ENCODE results near the gene ACSBG1. TPM values are rescaled to one million over a fixed set of nuclear protein-coding genes. Genes with fewer than 3 reads are reported as not detected.

The ACSBG1 gene
- total and polyA plus RNA-seq, 10 of the 15 experiments (the other 5 are each of a cell fraction or from before 2014, with no cell fraction given), result 0.11 to 0.75 (median 0.42) TPM

DNA sequence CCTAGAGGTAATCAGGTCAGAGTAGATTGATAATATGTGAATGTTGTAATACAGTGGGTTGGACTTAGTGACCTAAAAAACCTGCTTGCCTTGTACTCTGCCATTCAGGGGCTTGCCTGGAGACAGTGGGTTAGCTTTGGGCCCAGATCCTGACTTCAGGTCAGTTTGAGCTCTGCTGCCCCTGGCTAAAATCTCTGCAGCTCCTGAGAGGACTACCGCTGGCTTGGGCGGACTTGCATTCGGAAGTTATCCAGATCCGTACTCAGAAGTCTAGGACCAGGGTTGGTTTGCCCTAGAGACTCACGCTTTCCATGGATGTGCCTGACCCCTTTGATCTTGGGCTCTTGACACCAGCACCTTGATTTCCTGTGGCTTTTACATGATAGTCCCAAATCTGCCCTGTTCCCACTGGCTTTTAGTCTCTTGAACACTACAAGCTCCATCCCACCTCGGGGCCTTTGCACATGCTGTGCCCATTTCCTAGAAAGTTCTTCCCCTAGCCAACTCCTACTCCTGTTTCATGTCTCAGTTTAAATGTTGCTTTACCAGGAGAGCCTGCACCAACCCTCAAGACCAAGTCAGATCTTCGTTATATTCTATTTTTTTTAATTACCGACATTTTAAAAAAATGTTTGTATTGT lies 5.9 kb downstream of the ACSBG1 start:
- SMC1A ChIA-PET (ENCODE audit: uncharacterized antibody, unreplicated experiment), result interaction anchor here (0.9 kb wide), 1 partner anchor 110 kb away, joined by 3 read pairs; no protein-coding TSS in a partner anchor
- no peak for ATAC-seq
- no peak for DNase-seq (ENCODE audit: low read depth, low spot score)
- Histone ChIP-seq H3K4me2 (ENCODE audit: control insufficient read depth, insufficient read depth) (no peak overlapping the region), H4K20me1 (ENCODE audit: control insufficient read depth, insufficient read depth) (no peaks in the 10 kb centered on the region), H3K9ac (ENCODE audit: control insufficient read depth, insufficient read depth, low read length) (no peak overlapping the region), H3K4me1 (ENCODE audit: control insufficient read depth, insufficient read depth, low read length) (peaks cover 3% of the 10 kb centered on the region; the same call in 1 of the 2 replicates), H2AFZ (ENCODE audit: control insufficient read depth, low read depth, low read length) (no peak overlapping the region), H3K79me2 (ENCODE audit: control insufficient read depth, insufficient read depth, low read length) (no peaks in the 10 kb centered on the region), H3K36me3 (ENCODE audit: control insufficient read depth in 2 of 2, insufficient read depth in 2 of 2, low read length in 1 of 2) (no peaks in the 10 kb centered on the region), H3K9me3 (replicated peaks; ENCODE audit: control insufficient read depth, insufficient read depth, low read length) (no peaks in the 10 kb centered on the region), H3K27ac (ENCODE audit: control insufficient read depth, insufficient read depth) (no peak overlapping the region), H3K4me3 (no peak overlapping the region), H3K27me3 (replicated peaks in 1 of 2; ENCODE audit: control insufficient read depth in 2 of 2, insufficient read depth in 2 of 2, low read length in 1 of 2) (no peaks in the 10 kb centered on the region)
- CTCF ChIA-PET, result interaction anchor here (2.4 kb wide), 1 partner anchor 12 kb away, joined by 17 read pairs; no protein-coding TSS in a partner anchor
- intact Hi-C loops (cut with micrococcal nuclease; ENCODE audit: unreplicated experiment) (no loop called here), in situ Hi-C loops (cut with MboI) (no loop called here)
- RAD21 ChIA-PET (ENCODE audit: unreplicated experiment), result interaction anchor here (1.2 to 1.9 kb wide), 3 partner anchors 13 to 33 kb away, joined by 3 to 7 read pairs (median 5); no protein-coding TSS in a partner anchor
- BruUV-seq (replicated peaks), result no TSS peak
- WGBS (ENCODE audit: insufficient coverage, insufficient replicate concordance, low lambda C conversion rate, missing lambda C conversion rate), result 81% methylated on average over 8 of the region's 8 CpGs
- TF ChIP-seq, protein P1, sequence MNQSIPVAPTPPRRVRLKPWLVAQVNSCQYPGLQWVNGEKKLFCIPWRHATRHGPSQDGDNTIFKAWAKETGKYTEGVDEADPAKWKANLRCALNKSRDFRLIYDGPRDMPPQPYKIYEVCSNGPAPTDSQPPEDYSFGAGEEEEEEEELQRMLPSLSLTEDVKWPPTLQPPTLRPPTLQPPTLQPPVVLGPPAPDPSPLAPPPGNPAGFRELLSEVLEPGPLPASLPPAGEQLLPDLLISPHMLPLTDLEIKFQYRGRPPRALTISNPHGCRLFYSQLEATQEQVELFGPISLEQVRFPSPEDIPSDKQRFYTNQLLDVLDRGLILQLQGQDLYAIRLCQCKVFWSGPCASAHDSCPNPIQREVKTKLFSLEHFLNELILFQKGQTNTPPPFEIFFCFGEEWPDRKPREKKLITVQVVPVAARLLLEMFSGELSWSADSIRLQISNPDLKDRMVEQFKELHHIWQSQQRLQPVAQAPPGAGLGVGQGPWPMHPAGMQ (IDR thresholded peaks at IDR 0.05; ENCODE audit: borderline replicate concordance), result no peak
- TF ChIP-seq MEF2B (IDR thresholded peaks at IDR 0.05; ENCODE audit: partially characterized antibody, poor library complexity, severe bottlenecking) (no peak), ZSCAN29 (IDR thresholded peaks at IDR 0.05) (no peak), CBX3 (IDR thresholded peaks at IDR 0.05; ENCODE audit: borderline replicate concordance, low read depth) (no peak), ZBED1 (IDR thresholded peaks at IDR 0.05; ENCODE audit: borderline replicate concordance) (no peak)
- TF ChIP-seq, protein P2, sequence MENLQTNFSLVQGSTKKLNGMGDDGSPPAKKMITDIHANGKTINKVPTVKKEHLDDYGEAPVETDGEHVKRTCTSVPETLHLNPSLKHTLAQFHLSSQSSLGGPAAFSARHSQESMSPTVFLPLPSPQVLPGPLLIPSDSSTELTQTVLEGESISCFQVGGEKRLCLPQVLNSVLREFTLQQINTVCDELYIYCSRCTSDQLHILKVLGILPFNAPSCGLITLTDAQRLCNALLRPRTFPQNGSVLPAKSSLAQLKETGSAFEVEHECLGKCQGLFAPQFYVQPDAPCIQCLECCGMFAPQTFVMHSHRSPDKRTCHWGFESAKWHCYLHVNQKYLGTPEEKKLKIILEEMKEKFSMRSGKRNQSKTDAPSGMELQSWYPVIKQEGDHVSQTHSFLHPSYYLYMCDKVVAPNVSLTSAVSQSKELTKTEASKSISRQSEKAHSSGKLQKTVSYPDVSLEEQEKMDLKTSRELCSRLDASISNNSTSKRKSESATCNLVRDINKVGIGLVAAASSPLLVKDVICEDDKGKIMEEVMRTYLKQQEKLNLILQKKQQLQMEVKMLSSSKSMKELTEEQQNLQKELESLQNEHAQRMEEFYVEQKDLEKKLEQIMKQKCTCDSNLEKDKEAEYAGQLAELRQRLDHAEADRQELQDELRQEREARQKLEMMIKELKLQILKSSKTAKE (IDR thresholded peaks at IDR 0.05; ENCODE audit: low read depth, poor library complexity, severe bottlenecking), result no peak
- TF ChIP-seq, protein P3, sequence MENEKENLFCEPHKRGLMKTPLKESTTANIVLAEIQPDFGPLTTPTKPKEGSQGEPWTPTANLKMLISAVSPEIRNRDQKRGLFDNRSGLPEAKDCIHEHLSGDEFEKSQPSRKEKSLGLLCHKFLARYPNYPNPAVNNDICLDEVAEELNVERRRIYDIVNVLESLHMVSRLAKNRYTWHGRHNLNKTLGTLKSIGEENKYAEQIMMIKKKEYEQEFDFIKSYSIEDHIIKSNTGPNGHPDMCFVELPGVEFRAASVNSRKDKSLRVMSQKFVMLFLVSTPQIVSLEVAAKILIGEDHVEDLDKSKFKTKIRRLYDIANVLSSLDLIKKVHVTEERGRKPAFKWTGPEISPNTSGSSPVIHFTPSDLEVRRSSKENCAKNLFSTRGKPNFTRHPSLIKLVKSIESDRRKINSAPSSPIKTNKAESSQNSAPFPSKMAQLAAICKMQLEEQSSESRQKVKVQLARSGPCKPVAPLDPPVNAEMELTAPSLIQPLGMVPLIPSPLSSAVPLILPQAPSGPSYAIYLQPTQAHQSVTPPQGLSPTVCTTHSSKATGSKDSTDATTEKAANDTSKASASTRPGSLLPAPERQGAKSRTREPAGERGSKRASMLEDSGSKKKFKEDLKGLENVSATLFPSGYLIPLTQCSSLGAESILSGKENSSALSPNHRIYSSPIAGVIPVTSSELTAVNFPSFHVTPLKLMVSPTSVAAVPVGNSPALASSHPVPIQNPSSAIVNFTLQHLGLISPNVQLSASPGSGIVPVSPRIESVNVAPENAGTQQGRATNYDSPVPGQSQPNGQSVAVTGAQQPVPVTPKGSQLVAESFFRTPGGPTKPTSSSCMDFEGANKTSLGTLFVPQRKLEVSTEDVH (IDR thresholded peaks at IDR 0.05; ENCODE audit: low read depth, partially characterized antibody), result no peak
- TF ChIP-seq, protein P4, sequence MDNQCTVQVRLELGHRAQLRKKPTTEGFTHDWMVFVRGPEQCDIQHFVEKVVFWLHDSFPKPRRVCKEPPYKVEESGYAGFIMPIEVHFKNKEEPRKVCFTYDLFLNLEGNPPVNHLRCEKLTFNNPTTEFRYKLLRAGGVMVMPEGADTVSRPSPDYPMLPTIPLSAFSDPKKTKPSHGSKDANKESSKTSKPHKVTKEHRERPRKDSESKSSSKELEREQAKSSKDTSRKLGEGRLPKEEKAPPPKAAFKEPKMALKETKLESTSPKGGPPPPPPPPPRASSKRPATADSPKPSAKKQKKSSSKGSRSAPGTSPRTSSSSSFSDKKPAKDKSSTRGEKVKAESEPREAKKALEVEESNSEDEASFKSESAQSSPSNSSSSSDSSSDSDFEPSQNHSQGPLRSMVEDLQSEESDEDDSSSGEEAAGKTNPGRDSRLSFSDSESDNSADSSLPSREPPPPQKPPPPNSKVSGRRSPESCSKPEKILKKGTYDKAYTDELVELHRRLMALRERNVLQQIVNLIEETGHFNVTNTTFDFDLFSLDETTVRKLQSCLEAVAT (IDR thresholded peaks at IDR 0.05), result no peak
- TF ChIP-seq, protein P5, sequence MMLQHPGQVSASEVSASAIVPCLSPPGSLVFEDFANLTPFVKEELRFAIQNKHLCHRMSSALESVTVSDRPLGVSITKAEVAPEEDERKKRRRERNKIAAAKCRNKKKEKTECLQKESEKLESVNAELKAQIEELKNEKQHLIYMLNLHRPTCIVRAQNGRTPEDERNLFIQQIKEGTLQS (IDR thresholded peaks at IDR 0.05; ENCODE audit: borderline replicate concordance, extremely low read depth, low read depth, low read length), result no peak
- FAIRE-seq, result no peak
- POLR2A ChIA-PET, result no interaction called here

Measured in GM12878 (cell line).